ENCODE data around the gene CUBN.

Gene CUBN

DNA sequence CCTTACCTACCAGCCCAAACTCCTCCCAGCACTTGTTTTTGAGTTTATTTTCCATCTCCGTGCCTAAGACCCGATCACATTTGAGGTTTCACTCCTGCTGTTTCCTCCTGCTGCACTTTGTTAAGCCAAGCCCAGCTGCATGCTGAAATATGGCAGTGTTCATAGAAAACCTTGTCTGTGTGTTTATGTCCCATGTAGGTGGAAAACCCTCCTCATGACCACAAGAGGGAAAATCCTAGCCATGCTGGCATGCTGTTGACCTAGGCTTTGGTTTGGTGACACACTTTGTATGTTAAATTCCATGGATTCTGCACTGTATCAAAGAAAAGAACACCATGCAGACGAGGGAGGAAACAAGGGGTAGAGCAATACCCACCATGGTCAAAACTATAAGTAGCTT is 154.4 kb downstream of the CUBN start:
- no peak for DNase-seq

DNA sequence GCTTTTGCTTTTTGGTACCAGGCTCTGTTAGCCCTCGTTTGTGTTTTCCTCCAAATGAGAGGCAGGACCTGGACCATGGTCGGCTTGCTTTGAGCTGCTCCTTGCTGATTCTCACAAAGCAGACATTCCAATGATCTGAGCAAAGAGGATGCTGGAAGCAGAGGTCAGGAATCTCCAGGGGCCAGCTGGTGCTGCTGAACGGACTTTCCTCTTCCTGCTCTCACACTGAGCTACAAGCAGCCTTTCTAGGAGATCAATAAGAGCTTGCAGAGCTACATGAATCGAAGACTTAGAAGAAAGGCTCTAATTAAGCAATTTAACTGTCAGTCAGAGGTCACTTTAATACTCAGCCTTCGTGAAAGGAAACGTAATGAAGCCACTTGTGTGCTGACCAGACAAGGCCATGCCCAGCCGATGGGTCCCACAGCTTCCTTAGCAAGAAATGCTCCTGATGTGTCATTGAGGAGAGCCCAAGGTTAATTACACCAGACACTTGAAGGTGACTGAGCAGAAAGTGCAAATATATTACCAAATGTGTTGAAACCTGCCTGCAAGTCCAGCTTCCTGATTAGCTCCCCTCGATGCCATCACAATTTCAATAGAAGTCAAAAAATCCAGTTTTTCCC is 161.1 kb downstream of the CUBN start:
- DNase-seq: no peak

DNA sequence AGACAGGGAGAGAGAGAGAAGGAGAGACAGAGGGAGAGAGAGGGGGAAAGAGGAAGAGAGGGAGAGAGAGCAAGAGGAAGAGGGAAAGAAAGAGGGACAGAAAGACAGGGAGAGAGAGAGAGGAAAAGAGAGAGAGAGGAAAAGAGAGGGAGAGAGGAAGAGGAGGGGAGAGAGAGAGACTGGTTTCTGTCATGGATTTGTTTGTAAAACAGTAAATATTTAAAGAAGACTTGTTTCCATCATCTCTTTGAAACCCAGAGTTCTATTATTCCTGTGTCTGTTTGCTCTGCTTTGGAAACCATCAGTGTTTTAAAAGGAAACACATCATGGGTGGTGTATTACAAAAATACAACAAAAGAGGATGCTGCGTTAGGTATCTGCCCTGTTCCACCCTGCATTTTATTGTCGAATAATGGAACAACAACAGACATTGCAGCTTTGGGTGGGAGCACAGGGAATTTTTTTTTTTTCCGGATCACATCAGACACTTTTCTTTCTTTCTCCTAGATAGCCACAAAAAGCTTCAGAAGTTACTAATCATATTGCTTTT is 161.7 kb downstream of the CUBN start:
- no peak for DNase-seq

DNA sequence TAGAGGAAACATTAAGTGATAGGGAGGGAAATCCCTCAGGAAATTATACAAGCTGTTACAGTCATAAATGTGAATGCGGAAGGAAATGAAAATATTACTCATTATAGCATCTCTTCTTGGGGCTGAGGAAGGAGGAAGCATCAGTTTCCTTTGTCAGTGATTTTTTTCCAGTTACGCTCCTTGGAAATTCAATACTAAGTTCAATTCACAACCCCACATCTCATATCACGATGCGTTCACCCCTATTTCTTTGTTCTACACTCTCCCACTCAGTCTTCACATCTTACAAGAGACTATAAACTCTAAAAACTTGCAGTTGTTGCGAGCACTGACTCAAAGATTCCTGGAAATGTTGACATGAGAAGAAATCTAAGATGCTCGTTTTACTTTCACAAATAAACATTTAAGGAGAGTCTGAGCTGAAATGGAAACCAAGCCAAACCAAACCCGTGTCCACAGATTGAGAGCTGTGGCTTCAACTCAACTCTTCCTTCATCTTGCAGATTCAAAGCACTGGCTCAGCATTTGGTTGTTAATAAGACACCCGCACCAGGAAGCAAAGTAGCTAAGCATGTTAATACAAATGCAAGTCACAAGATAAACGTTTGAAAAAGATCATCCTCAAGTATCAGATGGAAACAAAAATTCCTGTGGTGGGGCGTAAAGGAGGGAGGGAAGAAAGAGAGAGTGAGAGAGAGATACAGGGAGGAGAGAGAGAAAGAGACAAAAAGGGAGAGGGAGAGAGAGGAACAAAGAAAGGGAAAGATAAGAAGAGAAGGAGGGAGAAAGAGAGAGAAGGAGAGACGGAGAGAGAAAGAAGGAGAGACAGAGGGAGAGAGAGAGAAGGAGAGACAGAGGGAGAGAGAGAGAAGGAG is 162.4 kb downstream of the CUBN start:
- DNase-seq: no peak

DNA sequence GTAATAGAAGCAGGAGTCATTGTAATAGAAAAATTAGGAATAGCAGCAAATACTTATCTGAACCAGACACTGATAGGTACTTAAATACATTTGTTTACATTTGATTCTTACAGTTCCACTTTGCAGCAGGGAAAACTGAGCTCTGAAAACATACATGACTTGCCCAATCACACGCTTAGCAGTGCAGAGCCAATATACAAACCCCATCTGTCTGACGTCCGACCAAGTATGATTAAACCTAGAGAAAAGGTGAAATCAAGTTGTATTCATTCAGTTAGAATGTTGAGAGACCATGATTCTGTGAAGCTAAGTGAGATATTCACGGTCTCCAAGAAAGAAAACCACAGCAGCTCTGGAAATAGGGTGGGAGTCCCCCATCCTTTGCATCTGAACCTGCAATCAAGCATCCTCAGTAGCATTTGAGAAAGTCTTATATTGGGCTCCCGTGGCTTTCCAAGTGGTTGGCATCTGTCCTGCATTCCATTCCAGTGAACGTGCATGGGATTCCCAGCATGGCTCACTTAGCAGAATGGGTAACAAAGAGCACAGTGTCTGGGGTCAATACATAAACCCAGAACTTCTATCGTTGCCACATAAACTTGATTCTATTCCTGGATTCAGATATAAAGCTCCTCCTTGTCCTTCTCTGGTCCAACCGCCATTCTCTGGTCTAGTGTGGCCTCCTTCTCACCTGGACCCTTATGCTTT is 163.7 kb downstream of the CUBN start:
- DNase-seq: no peak

DNA sequence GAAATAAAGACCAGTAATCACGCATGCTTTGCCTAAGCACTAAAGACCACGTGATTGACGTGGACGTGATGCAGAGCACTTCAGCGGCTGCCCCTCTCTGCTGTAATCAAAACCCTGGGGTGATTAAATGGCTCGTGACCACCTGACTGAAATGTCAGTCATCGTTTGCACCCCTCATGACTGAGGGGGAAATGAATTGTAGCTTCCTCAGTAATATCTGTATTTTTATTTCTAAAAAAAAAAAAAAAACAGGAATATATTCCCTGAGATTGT is 164.3 kb downstream of the CUBN start:
- DNase-seq: no peak

DNA sequence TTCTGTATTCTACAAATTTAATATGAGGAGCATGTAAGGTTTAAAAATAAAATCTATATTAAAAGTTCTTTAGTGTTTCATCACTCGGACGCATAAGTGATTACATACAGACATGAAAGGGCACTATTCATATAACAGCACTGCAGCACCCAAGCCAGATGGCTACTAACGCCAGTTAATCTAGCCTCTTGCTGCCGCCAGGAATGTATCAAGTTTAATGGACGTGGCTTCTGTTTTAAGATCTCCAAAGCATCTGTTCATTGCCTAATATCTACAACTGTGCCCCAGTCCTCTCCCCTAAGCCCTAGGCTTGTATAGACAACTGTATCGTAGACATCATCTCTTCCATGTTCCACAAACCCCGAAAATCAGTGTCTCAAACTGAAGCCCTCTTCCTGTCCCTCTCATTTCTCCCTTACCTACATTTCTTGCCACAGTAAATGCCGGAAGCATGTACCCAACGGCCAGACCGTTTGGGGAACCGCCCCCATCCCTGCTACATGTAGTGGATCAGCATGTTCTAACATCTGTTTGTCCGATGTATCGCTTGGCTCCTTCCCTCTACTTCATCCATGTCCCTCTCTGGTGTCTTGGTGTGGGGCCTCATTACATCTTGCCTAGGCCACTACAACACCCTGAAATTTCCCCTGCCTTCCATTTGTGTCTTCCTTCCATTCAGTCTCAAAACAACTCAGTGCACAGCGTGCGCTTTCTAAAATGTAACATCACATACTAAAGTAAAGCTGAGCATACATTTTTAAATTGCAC is 164.9 kb downstream of the CUBN start:
- no peak for DNase-seq

DNA sequence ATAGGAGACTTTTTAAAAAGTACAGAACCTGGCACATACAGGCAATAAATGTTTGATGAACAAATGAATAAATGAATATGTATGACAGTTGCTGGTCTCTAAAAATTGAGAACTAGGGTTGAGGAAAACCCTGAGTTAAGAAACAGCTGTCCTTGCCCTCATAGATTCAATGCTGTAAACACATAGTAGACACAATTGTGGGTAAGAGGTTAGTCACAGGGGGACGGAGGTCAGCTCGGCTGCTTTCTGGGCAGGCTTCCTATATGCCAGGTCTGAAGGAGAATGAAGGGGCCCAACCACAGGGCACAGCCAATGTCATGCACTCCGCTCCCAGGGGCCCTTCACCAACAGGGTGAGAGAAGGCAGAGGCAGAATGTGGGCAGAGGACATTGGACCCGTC is 169.1 kb downstream of the CUBN start:
- DNase-seq: no peak

DNA sequence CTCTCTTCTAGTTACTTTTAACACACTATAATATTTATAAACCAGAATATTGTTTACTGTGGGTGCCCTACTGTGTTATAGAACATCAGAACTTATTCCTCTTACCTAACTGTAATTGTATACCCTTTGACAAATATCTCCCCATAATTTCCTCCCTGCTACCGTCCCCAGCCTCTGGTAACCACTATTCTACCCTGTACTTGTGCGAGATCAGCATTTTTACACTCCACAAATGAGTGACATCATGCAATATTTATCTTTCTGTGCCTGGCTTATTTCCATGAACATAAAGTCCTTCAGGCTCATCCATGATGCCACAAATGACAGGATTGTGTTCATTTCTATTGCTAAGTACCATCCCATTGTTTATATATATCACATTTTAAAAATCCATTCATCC is 172.6 kb downstream of the CUBN start:
- no peak for DNase-seq

DNA sequence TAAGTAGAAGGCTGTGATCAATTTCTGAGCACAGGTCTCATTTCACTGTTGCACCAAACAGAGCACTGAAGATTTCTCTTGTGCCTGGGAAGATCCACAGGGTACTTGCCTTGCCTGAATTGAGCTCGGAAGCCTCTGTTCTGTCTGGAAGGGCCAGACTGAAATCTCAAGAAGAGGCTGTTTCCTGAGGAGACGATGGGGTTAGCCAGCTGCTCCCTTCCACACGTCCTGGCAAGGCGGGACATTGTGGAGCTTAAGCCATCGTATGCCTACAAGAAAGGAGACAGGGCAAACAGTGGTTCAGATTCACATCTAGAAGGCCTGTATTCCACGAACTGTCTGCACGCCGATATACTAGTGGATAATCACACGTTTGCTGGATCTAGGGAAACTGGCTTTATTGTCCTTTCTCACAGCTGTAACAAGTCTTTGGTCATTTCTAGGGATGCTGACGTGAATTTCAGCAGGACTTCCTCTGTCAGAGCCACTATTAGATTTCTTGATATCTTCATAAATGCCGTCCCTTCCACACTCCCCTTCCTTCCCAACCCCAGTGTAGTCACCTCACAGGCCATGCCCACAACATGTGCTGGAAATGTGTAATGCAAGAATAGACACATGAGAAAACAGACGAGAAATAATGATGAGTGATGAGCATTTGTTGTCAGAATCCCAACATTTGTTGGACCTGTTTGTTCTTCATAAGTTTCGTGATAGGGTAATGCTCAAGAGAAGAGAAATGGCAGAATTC is 175.2 kb downstream of the CUBN start:
- DNase-seq: no peak

DNA sequence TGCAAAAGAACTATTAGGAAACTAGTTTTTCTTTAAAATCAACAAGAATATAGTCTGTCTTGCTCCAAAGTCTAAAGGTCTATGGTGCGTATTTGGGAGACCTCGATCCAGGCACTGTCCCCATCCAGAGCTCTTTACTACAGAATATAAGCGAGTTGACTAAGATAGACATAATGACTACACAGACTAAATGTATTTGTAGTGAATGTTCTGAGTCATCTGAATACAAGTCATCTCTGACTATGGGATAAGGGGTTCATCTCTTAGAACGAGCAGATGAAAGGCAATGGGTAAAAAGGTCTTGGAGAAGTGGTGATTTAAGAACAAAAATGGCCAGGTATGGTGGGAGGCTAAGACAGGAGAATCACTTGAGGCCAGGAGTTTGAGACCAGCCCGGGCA is 176.3 kb downstream of the CUBN start:
- no peak for DNase-seq

DNA sequence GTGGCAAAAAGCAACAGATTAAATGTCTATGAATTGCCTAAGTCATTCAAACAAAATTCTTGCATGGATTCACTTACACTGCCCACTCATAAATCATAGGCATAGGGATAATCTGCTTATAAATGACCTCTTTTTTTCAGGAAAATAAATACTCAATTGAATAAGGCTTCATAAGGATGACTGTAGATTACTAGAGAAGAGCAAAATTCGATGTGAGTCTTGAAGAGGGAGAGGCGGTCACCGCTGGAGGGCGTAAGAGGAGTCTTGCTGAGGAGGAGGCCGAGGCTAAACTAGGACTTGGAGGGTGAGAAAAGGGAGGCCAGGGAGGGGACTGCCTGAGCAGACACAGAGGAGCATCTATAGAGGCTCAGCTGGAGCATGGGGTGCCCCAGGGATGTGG is 177.0 kb downstream of the CUBN start:
- no peak for DNase-seq

DNA sequence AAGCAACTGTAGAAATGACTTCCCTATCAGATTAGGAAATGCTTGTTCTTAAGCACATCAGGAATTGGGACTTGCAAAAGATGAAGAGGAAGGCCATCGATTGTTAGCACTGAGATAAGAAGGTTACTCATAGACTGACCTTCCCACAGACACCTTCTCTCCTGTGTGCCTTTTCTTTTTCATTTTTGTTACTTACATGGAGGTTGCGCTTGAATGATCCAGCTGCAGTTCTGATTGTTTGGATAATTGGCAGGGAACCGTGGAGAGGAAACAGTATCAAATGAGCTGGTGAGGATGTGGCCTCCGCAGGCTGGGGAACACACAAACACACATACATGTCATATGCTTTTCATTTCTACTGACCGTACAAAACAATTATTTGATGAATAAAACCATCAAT is 177.5 kb downstream of the CUBN start:
- no peak for DNase-seq

DNA sequence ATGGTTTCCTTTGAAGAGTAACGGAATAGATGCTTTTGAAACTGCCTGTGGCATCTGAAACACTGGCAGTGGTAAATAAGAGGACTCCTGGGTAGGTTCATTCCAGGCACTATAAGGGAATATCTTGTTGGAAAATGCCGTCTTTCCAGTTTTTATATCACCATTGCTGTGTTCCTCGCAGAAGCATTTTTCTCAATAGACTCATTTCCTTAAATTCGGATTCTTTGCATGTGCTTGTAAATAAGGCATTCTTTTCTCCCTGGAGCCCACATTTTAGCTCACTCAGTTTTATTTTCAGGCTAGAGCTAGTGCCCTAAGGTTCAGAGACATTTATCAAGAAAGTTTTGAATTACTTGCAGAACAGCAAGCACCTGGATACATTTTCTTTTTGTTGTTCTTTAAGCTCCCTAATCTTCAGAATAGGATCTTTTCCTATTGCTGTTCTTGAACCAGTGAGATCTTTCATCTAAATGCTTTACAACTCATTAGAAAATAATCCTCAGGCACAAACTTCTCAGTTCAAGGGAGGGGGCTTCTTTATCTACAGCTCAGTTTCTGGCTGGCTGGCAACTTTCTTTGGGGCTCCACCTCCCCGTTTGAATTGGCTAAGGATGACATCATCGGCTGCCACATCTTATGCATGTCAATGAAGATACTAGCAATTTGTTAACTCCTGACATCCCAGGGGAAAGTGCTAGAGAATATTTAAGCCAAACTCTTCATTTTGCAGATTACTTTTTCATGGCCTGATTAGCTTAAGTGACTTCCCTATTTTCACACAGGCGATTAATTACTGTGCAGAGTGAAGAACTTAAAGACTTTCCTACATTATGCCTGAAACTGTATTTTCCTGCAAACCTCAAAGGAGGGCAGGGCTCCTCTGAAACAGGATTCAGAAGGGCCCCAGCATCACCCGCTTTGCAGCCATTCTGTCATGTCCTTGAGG is 178.7 kb downstream of the CUBN start:
- DNase-seq: no peak

DNA sequence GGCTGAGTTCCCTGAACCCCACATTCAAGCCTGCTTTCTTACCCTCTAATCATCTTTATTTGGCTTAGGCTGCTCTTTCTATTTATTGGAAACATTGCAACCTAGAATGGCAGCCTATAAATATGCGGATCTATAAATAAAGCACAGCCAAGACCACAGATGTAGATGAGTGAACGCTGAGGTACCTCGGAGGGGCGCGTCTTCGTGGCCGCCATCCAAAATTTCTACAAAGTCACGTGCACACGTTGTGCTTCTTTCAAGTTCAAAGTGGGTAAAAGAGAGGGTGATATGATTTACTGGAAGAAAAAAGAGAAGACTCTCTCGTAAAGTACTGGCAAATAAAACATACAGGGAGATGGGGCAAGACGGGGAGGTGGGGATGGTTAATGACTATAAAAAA is 179.8 kb downstream of the CUBN start:
- DNase-seq: no peak

DNA sequence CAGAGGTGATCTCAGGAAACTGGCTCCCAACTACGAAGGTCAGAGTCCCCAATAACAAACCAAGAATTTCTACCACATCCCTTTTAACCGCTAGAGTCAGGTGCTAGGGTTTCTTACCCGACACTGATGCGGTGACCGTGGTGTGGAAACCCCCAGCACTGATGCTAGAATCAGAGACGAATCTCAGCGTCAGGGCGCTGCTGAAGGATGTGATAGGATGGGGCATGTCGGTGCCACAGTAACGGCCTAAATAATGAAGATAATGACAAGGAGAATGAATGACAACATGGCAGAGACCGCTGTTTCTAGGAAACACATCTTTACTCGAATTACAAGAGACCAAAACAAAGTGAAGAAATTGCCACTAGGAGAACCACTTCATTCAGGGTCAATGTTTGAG is 181.2 kb downstream of the CUBN start:
- no peak for DNase-seq

DNA sequence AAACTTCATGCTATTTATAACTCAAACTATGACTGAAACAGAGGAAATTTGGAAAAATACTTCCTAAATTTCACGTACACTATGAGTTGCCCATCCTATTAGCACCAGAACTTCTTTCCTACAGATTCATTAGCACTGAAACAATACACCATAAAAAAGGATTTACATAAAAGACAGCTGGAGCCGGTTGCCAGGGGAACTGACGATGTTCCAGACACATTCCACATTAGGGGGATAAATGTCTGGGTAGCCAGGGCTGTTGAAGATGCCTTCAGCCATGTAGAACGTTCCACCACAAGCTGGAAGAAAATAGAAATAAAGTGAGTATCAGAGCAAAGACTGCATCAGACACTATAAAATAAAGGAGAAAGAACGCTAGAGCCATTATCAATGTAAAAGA is 182.5 kb downstream of the CUBN start:
- no peak for DNase-seq

DNA sequence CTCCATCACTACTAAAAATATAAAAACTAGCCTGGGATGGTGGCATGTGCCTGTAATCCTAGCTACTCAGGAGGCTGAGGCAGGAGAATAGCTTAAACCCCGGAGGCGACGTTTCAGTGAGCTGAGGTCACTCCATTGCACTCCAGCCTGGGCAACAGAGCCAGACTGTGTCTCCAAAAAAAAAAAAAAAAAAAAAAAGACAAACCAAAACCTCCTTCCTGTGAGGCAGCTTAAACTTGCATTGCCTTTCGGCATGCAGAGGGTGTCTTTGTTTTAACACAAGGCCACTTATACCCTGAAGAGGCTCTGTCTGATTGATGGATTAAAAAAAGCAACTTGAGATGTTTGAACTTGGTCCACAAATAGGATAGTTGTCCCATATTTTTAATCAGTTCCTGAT is 184.0 kb downstream of the CUBN start:
- no peak for DNase-seq

DNA sequence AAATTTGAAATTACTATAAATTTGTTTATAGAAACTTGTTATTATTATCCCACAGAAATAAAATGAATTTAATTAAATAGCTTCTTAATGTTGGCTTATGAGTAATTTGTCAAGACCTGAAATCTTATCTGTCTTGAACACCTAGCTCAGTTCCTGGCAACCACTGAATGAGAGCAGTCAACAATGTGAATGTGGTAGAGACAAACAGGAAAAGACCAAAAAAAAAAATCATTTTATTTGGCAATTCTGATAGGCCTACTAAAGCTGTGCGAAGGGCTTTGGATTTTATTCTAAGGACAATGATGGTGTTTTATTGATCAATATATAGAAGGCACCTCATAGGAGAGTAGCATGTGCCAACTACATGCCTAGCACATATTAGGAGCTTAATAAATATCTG is 184.6 kb downstream of the CUBN start:
- no peak for DNase-seq

DNA sequence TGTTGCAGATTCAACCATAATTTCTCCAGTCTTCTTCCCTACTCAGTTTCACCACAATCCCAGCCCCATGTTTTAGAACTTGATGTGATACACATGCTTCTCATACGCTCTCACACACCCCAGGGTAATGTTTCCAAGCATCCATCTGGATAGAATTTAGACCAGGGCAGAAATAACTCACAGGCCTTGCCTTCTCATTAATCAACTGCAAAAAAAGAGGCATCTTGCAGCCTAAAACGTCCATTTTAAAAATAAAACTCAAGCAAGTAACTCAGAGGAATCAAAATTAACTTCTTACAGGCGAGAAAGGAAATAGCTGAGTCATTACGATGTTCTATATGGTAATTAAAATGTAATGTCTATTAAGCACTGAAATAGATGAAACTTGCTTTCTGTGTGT is 185.2 kb downstream of the CUBN start:
- no peak for DNase-seq
